Esophagus squamous epithelium (tissue), 4 donors: ENCODE data around the gene PTPRD.

Source experiments
- POLR2A ChIP-seq, 4 donors: fragments of 450-650 bp; IDR thresholded peaks; one replicate each; pipeline ENCODE4 v1.6.1; 2017; ENCODE audit warnings: antibody characterized with exemption in 4 of 4, mild to moderate bottlenecking in 4 of 4, moderate library complexity in 3 of 4
- TF ChIP-seq, protein P1 (sequence below), 6 experiments: fragments of 450-650 bp in 4 of 6; fragments of 200-600 bp in 2 of 6; sonication (generic) in 2 of 6; IDR thresholded peaks; one replicate each; pipeline ENCODE4 v1.5.1; 2016 to 2019; ENCODE audit warnings: antibody characterized with exemption in 6 of 6, mild to moderate bottlenecking in 4 of 6, moderate library complexity in 4 of 6

DNA sequence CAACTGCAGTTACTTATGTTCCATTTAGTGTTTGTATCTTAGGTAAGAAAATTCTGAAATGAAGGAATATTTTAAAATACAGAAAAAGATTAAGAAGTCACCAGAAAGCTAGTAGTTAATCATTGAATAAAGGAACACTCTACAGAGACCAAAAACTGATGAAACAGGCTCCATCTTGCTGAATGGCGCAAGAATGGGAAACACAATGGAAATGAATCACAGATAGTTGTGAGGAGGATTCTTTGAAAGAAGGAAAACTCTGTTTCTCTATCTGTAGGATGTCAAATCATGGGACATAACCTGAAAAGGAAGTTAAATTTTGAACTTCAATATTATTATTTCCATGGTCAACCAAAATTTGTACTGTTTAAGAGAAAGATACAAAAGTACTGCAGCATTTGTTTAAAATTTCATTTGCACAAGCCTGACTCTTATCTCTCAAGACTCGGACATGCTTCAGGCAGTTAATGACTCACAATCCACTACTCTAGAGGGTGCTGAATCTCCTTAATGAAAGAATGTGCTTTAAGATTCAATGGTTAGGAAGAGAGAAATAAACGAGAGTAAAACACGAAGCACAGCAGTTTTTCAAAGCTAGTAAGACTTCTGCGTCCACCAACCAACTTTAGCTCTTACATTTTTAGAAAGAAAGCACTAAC lies 1748.8 kb downstream of the PTPRD start:
- TF ChIP-seq POLR2A (IDR thresholded peaks at IDR 0.05) = no peak
- TF ChIP-seq, protein P1, sequence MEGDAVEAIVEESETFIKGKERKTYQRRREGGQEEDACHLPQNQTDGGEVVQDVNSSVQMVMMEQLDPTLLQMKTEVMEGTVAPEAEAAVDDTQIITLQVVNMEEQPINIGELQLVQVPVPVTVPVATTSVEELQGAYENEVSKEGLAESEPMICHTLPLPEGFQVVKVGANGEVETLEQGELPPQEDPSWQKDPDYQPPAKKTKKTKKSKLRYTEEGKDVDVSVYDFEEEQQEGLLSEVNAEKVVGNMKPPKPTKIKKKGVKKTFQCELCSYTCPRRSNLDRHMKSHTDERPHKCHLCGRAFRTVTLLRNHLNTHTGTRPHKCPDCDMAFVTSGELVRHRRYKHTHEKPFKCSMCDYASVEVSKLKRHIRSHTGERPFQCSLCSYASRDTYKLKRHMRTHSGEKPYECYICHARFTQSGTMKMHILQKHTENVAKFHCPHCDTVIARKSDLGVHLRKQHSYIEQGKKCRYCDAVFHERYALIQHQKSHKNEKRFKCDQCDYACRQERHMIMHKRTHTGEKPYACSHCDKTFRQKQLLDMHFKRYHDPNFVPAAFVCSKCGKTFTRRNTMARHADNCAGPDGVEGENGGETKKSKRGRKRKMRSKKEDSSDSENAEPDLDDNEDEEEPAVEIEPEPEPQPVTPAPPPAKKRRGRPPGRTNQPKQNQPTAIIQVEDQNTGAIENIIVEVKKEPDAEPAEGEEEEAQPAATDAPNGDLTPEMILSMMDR (IDR thresholded peaks at IDR 0.05) = no peak
